Right cardiac atrium (tissue), 5 donors: Measurements from ENCODE around the gene MTMR12. TPM values are rescaled to one million over a fixed set of nuclear protein-coding genes. Genes with fewer than 3 reads are reported as not detected.
"Not testable (repeated sequence)": the region's sequence is repeated elsewhere in the genome, so short reads cannot be mapped to it uniquely, and the experiment has no call there.

Experiments
- ATAC-seq, 2 donors: fragments of 200-7000 bp; cut with Tn5 transposase; one replicate each; pipeline versions ENCODE4 v1.8.0 to v1.9.1; 2020; ENCODE audit warnings: moderate library complexity in 2 of 2, mild to moderate bottlenecking in 1 of 2
- DNase-seq, 3 donors: peaks; one replicate each; pipeline ENCODE4 v3.0.0-alpha.2; 2020
- H3K27ac ChIP-seq: one replicate; pipeline ENCODE4 v1.5.1; 2013; ENCODE audit warnings: mild to moderate bottlenecking, low read length, control low read depth, moderate library complexity
- H3K27me3 ChIP-seq: one replicate; pipeline ENCODE4 v1.6.1; 2013; ENCODE audit not compliant: control insufficient read depth, insufficient read depth
- H3K4me1 ChIP-seq: one replicate; pipeline ENCODE4 v1.6.1; 2013; ENCODE audit warnings: low read length; ENCODE audit not compliant: control insufficient read depth, insufficient read depth
- H3K4me3 ChIP-seq: one replicate; pipeline ENCODE4 v1.5.1; 2013; ENCODE audit warnings: low read length, control low read depth
- H3K9me3 ChIP-seq: one replicate; pipeline ENCODE4 v1.6.1; 2013; ENCODE audit warnings: low read length; ENCODE audit not compliant: control insufficient read depth
- WGBS: extraction: QIAGEN DNeasy Blood & Tissue Kit; methylation state at CpG from one replicate; pipeline ENCODE4 v1.1.7; 2013; 5-methylcytosine and 5-hydroxymethylcytosine counted together
- intact Hi-C, 4 donors: fragments of 100-400 bp; cut with DNase I; formaldehyde crosslinking; loops; one replicate each; pipeline versions ENCODE4 v1.11.0 to v1.14.0; 2022 to 2023
- polyA plus RNA-seq: library from polyadenylated mRNA; stranded (reverse); fragments of 200-250 nt; gene quantifications from one replicate; pipeline ENCODE4 v1.2.3, GENCODE V29; 2013
- total RNA-seq, 4 donors: library from RNA; stranded (reverse); fragmentation: NEBNext Ultra II Directional; extraction: Animal tissue kit (Norgen Biotek cat#: 25700); gene quantifications; one replicate each; pipeline ENCODE4 v1.2.1, GENCODE V29; 2021
- donor health status: healthy with polysubstance abuse.
- donor health status: DM: no; HTN: yes; CAD: no.
- donor health status: DM: no; HTN: no; CAD: no.
- donor health status: DM: no; HTN: yes; CAD: no; lungs with severe emphysema.
- donor health status: DM: yes; HTN: yes; CAD: no.

MTMR12 gene
- total and polyA plus RNA-seq, 5 donors: 6.2 to 28.1 (median 22.2) TPM

- DNase-seq: no peak
- no peak for ATAC-seq
- intact Hi-C loops: no loop called here
- Histone ChIP-seq H3K9me3 (no peaks in the 10 kb centered on the region), H3K4me3 (no peak overlapping the region), H3K27ac (no peak overlapping the region), H3K27me3 (no peaks in the 10 kb centered on the region), H3K4me1 (no peaks in the 10 kb centered on the region)
- 81% methylated on average over 8 of the region's 8 CpGs for WGBS
Measured at GRCh38 chr5:32323741-32324140, 11.0 kb upstream of the MTMR12 start.

DNA sequence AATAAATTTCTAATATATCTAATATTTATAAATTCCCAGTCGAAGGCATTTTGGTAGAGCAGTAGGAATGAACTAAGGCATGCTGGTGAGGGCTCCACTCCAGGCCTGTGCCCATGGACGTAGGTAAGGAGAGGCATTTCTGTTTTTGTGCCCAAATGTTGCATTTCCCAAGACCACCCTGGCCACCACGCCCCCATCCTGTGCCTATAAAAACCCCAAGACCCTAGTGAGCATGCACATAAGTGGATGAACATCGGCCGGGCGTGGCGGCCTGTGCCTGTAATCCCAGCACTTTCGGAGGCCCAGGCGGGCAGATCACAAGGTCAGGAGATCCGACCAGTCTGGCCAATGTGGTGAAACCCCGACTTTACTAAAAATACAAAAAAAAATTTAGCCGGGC is 10.1 kb upstream of the MTMR12 start:
- H3K27ac ChIP-seq: no peak overlapping the region
- H3K9me3 ChIP-seq: no peaks in the 10 kb centered on the region
- ATAC-seq: no peak
- DNase-seq: no peak
- no peaks in the 10 kb centered on the region for H3K27me3 ChIP-seq
- intact Hi-C loops: no loop called here
- H3K4me3 ChIP-seq: no peak overlapping the region
- WGBS: 94% methylated on average over 12 of the region's 12 CpGs
- H3K4me1 ChIP-seq: no peaks in the 10 kb centered on the region

DNA sequence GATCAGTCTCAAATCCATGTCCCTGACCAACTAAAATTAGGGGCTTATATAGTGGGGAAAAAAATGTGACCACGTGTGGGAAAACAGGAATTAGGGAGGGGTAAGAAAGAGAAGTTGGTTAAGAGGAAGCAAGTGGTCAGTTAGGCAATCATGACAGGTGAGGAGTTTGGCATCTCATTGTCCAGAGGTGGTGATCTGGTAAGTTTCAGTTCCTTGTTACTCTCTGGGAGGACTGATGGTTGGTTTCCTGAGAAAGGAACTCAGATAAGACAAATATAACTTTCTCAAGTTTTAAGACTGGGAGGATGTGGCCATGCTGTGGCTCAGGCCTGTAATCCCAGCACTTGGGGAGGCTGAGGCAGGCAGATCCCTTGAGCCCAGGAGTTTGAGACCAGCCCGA is 9.0 kb upstream of the MTMR12 start:
- H3K4me3 ChIP-seq, DNase-seq, H3K27me3 ChIP-seq, intact Hi-C loops, H3K9me3 ChIP-seq, H3K4me1 ChIP-seq, ATAC-seq, H3K27ac ChIP-seq: not testable (repeated sequence)
- WGBS: 88% methylated on average over 2 of the region's 2 CpGs

DNA sequence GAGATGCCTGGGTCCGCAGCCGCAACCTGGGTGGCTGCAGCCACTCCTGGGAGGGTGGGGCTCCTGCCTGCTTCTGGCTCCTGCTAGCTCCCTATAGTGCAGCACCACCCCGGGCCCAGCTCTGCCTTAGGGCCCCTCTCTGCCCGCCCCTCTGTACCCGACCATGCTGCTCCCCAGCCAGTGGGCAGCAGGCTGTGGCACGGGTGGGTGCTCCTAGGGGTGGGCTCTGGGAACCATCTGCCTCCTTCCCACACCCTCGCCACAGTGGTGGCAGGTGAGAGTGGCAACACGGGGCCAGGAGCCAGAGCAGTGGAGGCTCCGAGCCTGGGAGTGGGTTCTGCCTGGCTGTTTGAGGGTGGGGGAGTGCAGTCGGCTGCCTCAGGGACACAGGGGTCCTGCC is 7.8 kb upstream of the MTMR12 start:
- no peaks in the 10 kb centered on the region for H3K9me3 ChIP-seq
- WGBS: 92% methylated on average over 10 of the region's 10 CpGs
- ATAC-seq (peak; percentile 27 to 29), DNase-seq (no peak)
- no peak overlapping the region for H3K27ac ChIP-seq
- H3K27me3 ChIP-seq: no peaks in the 10 kb centered on the region
- no peaks in the 10 kb centered on the region for H3K4me1 ChIP-seq
- intact Hi-C loops: no loop called here
- H3K4me3 ChIP-seq: no peak overlapping the region

DNA sequence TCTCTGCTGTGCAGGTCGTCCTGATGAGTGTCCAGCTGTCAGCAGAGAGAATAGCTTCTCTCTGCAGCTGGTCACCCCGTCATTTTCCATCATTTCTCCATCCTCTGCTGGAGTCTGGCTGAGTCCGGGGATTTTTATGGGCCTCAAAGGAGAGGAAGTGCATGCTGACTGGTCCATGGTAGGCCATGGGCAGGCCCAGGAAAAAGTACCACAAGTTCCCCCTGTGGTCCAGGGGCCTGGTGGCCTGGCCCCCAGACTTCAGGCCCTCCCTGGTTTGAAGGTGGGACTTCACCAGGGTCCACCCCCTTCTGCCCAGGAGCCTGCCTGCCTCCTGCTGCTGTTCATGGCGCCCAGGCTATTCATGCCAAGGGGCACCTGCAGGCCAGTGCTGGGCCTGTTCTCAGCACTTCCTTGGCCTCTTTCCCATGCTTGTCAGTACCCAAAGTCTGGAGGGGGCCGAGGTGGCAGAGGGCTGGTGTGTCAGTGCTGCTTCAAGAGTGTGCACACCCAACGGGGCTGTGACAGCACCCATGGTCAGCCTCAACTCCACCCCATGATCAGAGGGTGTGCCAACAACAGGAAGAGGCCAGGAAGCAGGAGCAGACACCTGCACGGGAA is 7.3 kb upstream of the MTMR12 start:
- Histone ChIP-seq H3K4me3 (no peak overlapping the region), H3K27ac (no peak overlapping the region), H3K27me3 (no peaks in the 10 kb centered on the region), H3K4me1 (no peaks in the 10 kb centered on the region), H3K9me3 (no peaks in the 10 kb centered on the region)
- DNase-seq (no peak), ATAC-seq (peak in 1 of 2 donors; percentile 12)
- intact Hi-C loops: no loop called here
- WGBS: 75% methylated on average over 7 of the region's 7 CpGs

DNA sequence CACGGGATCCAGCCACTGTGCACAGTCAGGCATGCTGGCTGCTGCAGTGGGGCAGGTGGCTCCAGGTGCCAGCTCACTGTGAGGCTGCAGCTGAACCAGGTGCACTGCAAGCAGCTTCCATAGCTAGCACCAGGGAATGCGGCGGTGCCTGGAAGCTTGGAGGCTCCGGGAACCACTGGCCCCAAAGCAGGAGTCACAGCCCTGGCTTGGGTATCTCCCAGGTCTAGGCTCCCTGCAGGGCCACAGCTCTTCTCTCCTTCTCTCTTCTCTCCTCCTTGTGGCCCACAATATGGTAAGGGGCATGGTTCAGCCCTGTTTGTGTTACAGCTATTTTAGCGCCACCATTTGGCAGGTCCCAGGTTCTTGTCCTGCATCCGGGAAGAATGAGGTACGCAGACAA is 6.7 kb upstream of the MTMR12 start:
- ATAC-seq: no peak
- no peaks in the 10 kb centered on the region for H3K9me3 ChIP-seq
- H3K27me3 ChIP-seq: no peaks in the 10 kb centered on the region
- H3K4me3 ChIP-seq: no peak overlapping the region
- intact Hi-C loops: no loop called here
- WGBS: 82% methylated on average over 7 of the region's 7 CpGs
- no peaks in the 10 kb centered on the region for H3K4me1 ChIP-seq
- DNase-seq: no peak
- H3K27ac ChIP-seq: no peak overlapping the region

DNA sequence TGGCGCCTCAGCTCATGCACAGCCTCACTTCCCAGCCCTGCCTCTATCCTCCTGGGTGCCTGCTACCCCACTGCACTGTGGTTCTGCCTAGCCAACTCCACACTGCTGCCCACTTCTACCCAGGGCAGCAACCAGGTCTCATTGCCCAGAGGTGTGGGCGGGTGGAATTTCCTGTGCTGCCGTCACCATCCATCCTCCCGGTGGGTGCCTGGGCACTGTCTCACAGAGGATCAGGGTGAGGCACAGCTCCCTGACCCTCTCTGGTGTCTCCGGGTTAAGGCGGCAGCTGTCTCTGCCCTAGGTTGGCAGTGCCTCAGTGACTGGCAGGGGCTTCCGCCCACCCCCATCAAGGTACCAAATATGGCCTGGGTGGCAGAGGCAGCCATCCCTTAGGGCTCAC is 4.3 kb upstream of the MTMR12 start:
- ATAC-seq (no peak), DNase-seq (no peak)
- Histone ChIP-seq H3K9me3 (no peaks in the 10 kb centered on the region), H3K4me3 (no peak overlapping the region), H3K27ac (no peak overlapping the region), H3K27me3 (no peaks in the 10 kb centered on the region), H3K4me1 (no peaks in the 10 kb centered on the region)
- intact Hi-C loops: no loop called here
- WGBS: 82% methylated on average over 7 of the region's 7 CpGs

DNA sequence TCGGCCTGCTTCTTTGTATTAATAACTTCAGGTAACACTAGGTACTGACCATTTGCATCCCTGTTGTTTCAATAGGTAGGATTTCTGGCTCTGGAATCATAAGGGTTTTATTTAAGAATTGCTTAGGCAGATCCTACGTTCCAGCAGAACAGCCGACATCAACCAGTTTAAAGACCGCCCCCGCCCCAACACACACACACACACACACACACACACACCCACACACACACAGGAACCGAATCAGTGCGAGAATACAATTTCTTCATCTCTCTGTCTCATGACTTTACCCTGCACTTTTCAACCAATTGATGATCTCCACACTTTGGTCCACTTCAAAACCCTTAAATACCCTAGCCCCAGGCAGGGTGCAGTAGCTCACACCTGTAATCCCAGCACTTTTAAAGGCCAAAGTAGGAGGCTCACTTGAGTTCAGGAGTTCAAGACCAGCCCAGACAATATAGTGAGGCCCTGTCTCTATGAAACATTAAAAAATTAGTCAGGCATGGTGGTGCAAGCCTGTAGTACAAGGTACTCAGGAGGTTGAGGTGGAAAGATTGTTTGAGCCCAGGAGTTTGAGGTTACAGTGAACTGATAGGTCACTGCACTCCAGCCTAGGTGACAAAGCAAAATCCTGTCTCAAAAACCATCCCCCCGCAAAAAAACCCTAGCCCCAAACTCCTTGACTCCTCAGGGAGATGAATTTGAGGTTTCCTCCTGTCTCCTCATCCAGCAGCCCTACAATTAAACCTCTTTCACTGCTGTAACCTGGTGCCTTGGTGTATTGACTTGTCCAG is 2.7 kb upstream of the MTMR12 start:
- DNase-seq: no peak
- 76% methylated on average over 8 of the region's 8 CpGs for WGBS
- intact Hi-C loops: no loop called here

GRCh38 chr5:32314658-32315057 is 1.9 kb upstream of the MTMR12 start:
- peaks cover 8% of the 10 kb centered on the region for H3K4me1 ChIP-seq
- no peak overlapping the region for H3K27ac ChIP-seq
- no peak overlapping the region for H3K4me3 ChIP-seq
- H3K27me3 ChIP-seq: no peaks in the 10 kb centered on the region
- 83% methylated on average over 5 of the region's 5 CpGs for WGBS
- no peaks in the 10 kb centered on the region for H3K9me3 ChIP-seq
- no peak for ATAC-seq
- intact Hi-C loops: no loop called here
- no peak for DNase-seq

More for the DNA sequence above, 2.7 kb upstream of the MTMR12 start:
- Histone ChIP-seq H3K4me3 (no peak overlapping the region), H3K27ac (no peak overlapping the region), H3K9me3 (no peaks in the 10 kb centered on the region), H3K27me3 (no peaks in the 10 kb centered on the region), H3K4me1 (peaks cover 4% of the 10 kb centered on the region)
- no peak for ATAC-seq

DNA sequence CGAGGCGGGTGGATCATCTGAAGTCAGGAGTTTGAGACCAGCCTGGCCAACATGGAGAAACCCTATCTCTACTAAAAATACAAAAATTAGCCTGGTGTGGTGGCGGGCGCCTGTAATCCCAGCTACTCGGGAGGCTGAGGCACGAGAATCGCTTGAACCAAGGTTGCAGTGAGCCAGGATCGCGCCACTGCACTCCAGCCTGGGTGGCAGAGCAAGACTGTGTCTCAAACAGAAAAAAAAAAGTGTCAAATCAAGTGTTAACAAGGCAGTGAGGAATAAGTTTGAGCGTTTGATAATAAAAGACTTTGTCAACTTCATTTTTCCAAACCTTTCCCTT is 1.4 kb upstream of the MTMR12 start:
- H3K4me1 ChIP-seq, H3K27me3 ChIP-seq, intact Hi-C loops, H3K27ac ChIP-seq, ATAC-seq, DNase-seq, H3K4me3 ChIP-seq, H3K9me3 ChIP-seq: not testable (repeated sequence)
- WGBS: 88% methylated on average over 10 of the region's 10 CpGs

- Histone ChIP-seq H3K27me3 (no peaks in the 10 kb centered on the region), H3K4me3 (peak overlapping the region; percentile 85), H3K9me3 (no peaks in the 10 kb centered on the region), H3K27ac (peak overlapping the region; percentile 96), H3K4me1 (peaks cover 8% of the 10 kb centered on the region)
- under 1% methylated on average over 34 of the region's 34 CpGs for WGBS
- ATAC-seq (peak; percentile 28 to 37), DNase-seq (peak; percentile 81 to 91 (median 89))
- intact Hi-C loops: no loop called here
Measured at GRCh38 chr5:32312197-32312594, 543 bp downstream of the MTMR12 start.
